Ishikawa (cell line): ENCODE measurements around the gene CYB5D1.

Source experiments
- CEBPB ChIP-seq: IDR thresholded peaks from 2 replicates; pipeline ENCODE4 v1.6.1; 2012
- EP300 ChIP-seq: IDR thresholded peaks from 2 replicates; pipeline ENCODE4 v1.6.1; 2012; ENCODE audit warnings: borderline replicate concordance
- MAX ChIP-seq: IDR thresholded peaks from 2 replicates; pipeline ENCODE4 v1.6.1; 2012
- RAD21 ChIP-seq: IDR thresholded peaks from 2 replicates; pipeline ENCODE4 v1.6.1; 2012; ENCODE audit warnings: low read depth
- TCF12 ChIP-seq: IDR thresholded peaks from 2 replicates; pipeline ENCODE4 v1.6.1; 2012; ENCODE audit warnings: low read depth
- YY1 ChIP-seq: IDR thresholded peaks from 2 replicates; pipeline ENCODE4 v1.6.1; 2012; ENCODE audit warnings: low read depth

- TF ChIP-seq CEBPB: no peak
- TF ChIP-seq YY1: no peak
- TF ChIP-seq EP300: no peak
- no peak for TF ChIP-seq MAX
- TF ChIP-seq RAD21: no peak
- TF ChIP-seq TCF12: no peak
These were observed 16.9 kb upstream of the CYB5D1 start for GRCh38 chr17:7840875-7841274.
